SK-N-SH (cell line): ENCODE measurements around the gene HAT1. TPM values are rescaled to one million over a fixed set of nuclear protein-coding genes. Genes with fewer than 3 reads are reported as not detected.

Experiments
- CTCF ChIA-PET: fragments of 300-600, 350-600 bp; formaldehyde crosslinking; extraction: SDS; loops from one replicate; lab custom pipeline; 2021; lab: Yijun Ruan, JAX
- POLR2A ChIA-PET: fragments of 350-600 bp; sonication (Branson Sonifier 250); formaldehyde crosslinking; extraction: SDS; loops from one replicate; lab custom pipeline; 2020; ENCODE audit warnings: antibody characterized with exemption, inconsistent platforms; lab: Yijun Ruan, JAX
- DNase-seq: peaks from one replicate; pipeline ENCODE4 v3.0.0; 2012
- H2AFZ ChIP-seq: fragments of 200-600 bp; sonication (generic); 2 replicates; pipeline ENCODE4 v1.8.1; 2016; ENCODE audit warnings: antibody characterized with exemption, mild to moderate bottlenecking, low read depth
- H3F3A ChIP-seq: fragments of 200-600 bp; sonication (generic); replicated peaks from 2 replicates; pipeline ENCODE3; 2016; ENCODE audit warnings: antibody characterized with exemption, mild to moderate bottlenecking; ENCODE audit not compliant: insufficient read depth
- H3K27ac ChIP-seq, 2 experiments: fragments of 200-500 bp in 1 of 2; fragments of 200-600 bp in 1 of 2; sonication (Bioruptor generic) in 1 of 2; sonication (generic), shearing (Covaris generic) in 1 of 2; 2 replicates each; pipeline versions ENCODE4 v1.5.1 to v1.6.1; 2014 to 2016; ENCODE audit warnings: low read depth in 2 of 2, inconsistent platforms in 1 of 2, low read length in 1 of 2, mild to moderate bottlenecking in 1 of 2, mixed read lengths in 1 of 2
- H3K27me3 ChIP-seq: fragments of 200-600 bp; sonication (generic), shearing (Covaris generic); 2 replicates; pipeline ENCODE4 v1.6.1; 2016; ENCODE audit warnings: mixed run types; ENCODE audit not compliant: insufficient read depth
- H3K36me3 ChIP-seq, 2 experiments: fragments of 200-500 bp in 1 of 2; fragments of 200-600 bp in 1 of 2; sonication (Bioruptor generic) in 1 of 2; sonication (generic) in 1 of 2; replicated peaks in 1 of 2; 2 replicates each; pipeline versions ENCODE3 to v1.5.1; 2014 to 2016; ENCODE audit warnings: low read length in 1 of 2, mild to moderate bottlenecking in 1 of 2; ENCODE audit not compliant: insufficient read depth in 2 of 2, control insufficient read depth in 1 of 2
- H3K4me1 ChIP-seq, 2 experiments: fragments of 200-500 bp in 1 of 2; fragments of 200-600 bp in 1 of 2; sonication (Bioruptor generic) in 1 of 2; sonication (generic), shearing (Covaris generic) in 1 of 2; 2 replicates each; pipeline versions ENCODE4 v1.5.1 to v1.6.1; 2014 to 2016; ENCODE audit warnings: low read depth in 1 of 2, low read length in 1 of 2, mixed run types in 1 of 2; ENCODE audit not compliant: insufficient read depth in 2 of 2, control insufficient read depth in 1 of 2
- H3K4me2 ChIP-seq: fragments of 200-600 bp; sonication (generic), shearing (Covaris generic); 2 replicates; pipeline ENCODE4 v1.6.1; 2017; ENCODE audit warnings: mixed run types
- H3K4me3 ChIP-seq, 2 experiments: fragments of 200-500 bp in 1 of 2; fragments of 200-600 bp in 1 of 2; sonication (Bioruptor generic) in 1 of 2; sonication (generic), shearing (Covaris generic) in 1 of 2; 2 replicates each; pipeline versions ENCODE4 v1.5.1 to v1.8.1; 2014 to 2016; ENCODE audit warnings: low read depth in 2 of 2, inconsistent platforms in 1 of 2, low read length in 1 of 2, mild to moderate bottlenecking in 1 of 2, mixed read lengths in 1 of 2, moderate library complexity in 1 of 2
- H3K79me2 ChIP-seq: fragments of 200-600 bp; sonication (generic); 2 replicates; pipeline ENCODE4 v1.8.1; 2017; ENCODE audit warnings: mild to moderate bottlenecking; ENCODE audit not compliant: insufficient read depth
- H3K9ac ChIP-seq: fragments of 200-600 bp; sonication (generic); 2 replicates; pipeline ENCODE4 v1.6.1; 2017; ENCODE audit warnings: mixed run types
- H3K9me2 ChIP-seq: fragments of 200-600 bp; sonication (generic); 2 replicates; pipeline ENCODE4 v1.6.1; 2017; ENCODE audit warnings: mixed run types
- H3K9me3 ChIP-seq: fragments of 200-600 bp; sonication (generic); 2 replicates; pipeline ENCODE4 v1.6.1; 2017; ENCODE audit warnings: mixed run types, mild to moderate bottlenecking, moderate library complexity
- H4K20me1 ChIP-seq: fragments of 200-600 bp; sonication (generic); 2 replicates; pipeline ENCODE4 v1.6.1; 2017; ENCODE audit warnings: mild to moderate bottlenecking, mixed run types; ENCODE audit not compliant: insufficient read depth
- ELF1 ChIP-seq: IDR thresholded peaks from 2 replicates; pipeline ENCODE4 v1.4.0; 2012
- EP300 ChIP-seq, 2 experiments: IDR thresholded peaks; 2 replicates each; pipeline versions ENCODE4 v1.4.0 to v1.6.1; 2012; ENCODE audit warnings: borderline replicate concordance in 1 of 2, low read depth in 1 of 2, low read length in 1 of 2
- FOXM1 ChIP-seq: IDR thresholded peaks from 2 replicates; pipeline ENCODE4 v1.4.0; 2012; ENCODE audit warnings: low read depth, mild to moderate bottlenecking
- GABPA ChIP-seq: IDR thresholded peaks from 2 replicates; pipeline ENCODE4 v1.4.0; 2012; ENCODE audit warnings: low read depth, mild to moderate bottlenecking
- MEF2A ChIP-seq: IDR thresholded peaks from 2 replicates; pipeline ENCODE4 v1.4.0; 2012; ENCODE audit warnings: low read depth, borderline replicate concordance
- MXI1 ChIP-seq: IDR thresholded peaks from 2 replicates; pipeline ENCODE4 v1.6.1; 2012; ENCODE audit warnings: mild to moderate bottlenecking, low read depth, low read length, improper control_type of control experiment
- POLR2AphosphoS5 ChIP-seq: IDR thresholded peaks from 2 replicates; pipeline ENCODE4 v1.6.1; 2012; ENCODE audit warnings: low read depth, low read length
- RCOR1 ChIP-seq: fragments of 150-350 bp; IDR thresholded peaks from 2 replicates; pipeline ENCODE4 v1.6.1; 2017; ENCODE audit warnings: antibody characterized with exemption, low read length
- RXRA ChIP-seq: IDR thresholded peaks from 2 replicates; pipeline ENCODE4 v1.4.0; 2012; ENCODE audit warnings: low read depth, mild to moderate bottlenecking, borderline replicate concordance
- SIN3A ChIP-seq: IDR thresholded peaks from 2 replicates; pipeline ENCODE4 v1.6.1; 2012; ENCODE audit warnings: low read depth, mild to moderate bottlenecking, low read length, moderate library complexity, borderline replicate concordance
- TAF1 ChIP-seq: IDR thresholded peaks from 2 replicates; pipeline ENCODE4 v1.6.1; 2012; ENCODE audit warnings: low read depth, mild to moderate bottlenecking, low read length, moderate library complexity, borderline replicate concordance
- TCF12 ChIP-seq: IDR thresholded peaks from 2 replicates; pipeline ENCODE4 v1.4.0; 2012
- YY1 ChIP-seq: IDR thresholded peaks from 2 replicates; pipeline ENCODE4 v1.4.0; 2012; ENCODE audit warnings: low read depth, mild to moderate bottlenecking
- WGBS: methylation state at CpG from one replicate; pipeline ENCODE4 v1.1.6; 2017; ENCODE audit warnings: low lambda C conversion rate; 5-methylcytosine and 5-hydroxymethylcytosine counted together
- polyA plus RNA-seq, 3 experiments: library from polyadenylated mRNA; depleted of rRNA; stranded (reverse); fragments of >200 nt; gene quantifications; 2 replicates each; pipeline ENCODE4 v1.2.3, GENCODE V29; 2012
- TF ChIP-seq, protein P1 (sequence below): IDR thresholded peaks from 2 replicates; pipeline ENCODE4 v1.4.0; 2012; ENCODE audit warnings: low read depth, borderline replicate concordance
- TF ChIP-seq, protein P2 (sequence below): IDR thresholded peaks from 2 replicates; pipeline ENCODE4 v1.6.1; 2012; ENCODE audit warnings: mild to moderate bottlenecking, low read depth, low read length, moderate library complexity

Gene HAT1
- polyA plus RNA-seq, 1 of the 3 experiments (the other 2 are of a cell fraction), result 18.6 TPM

DNA sequence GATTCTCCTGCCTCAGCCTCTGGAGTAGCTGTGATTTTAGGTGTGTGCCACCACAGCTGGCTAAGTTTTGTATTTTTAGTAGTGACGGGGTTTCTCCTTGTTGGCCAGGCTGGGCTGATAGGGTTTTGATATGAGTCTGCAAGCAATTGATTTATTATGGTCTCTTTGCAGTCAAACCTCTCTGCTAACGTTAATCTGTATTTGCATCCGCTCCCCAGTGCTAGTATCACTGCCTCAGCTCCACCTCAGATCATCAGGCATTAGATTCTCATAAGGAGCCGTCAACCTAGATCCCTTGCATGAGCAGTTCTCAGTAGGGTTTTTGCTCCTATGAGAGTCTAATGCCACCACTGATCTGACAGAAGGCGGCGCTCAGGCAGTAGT lies 19.0 kb downstream of the HAT1 start:
- DNase-seq, result no peak
- Histone ChIP-seq H3K27ac (no peak overlapping the region), H3K4me2 (no peak overlapping the region), H3K36me3 (peaks cover 0 to 11% of the 10 kb centered on the region in 2 experiments), H3K9ac (no peak overlapping the region), H3F3A (peaks cover under 1% of the 10 kb centered on the region), H4K20me1 (no peaks in the 10 kb centered on the region), H3K4me1 (no peaks in the 10 kb centered on the region), H2AFZ (no peak overlapping the region), H3K9me2 (no peaks in the 10 kb centered on the region), H3K27me3 (no peaks in the 10 kb centered on the region), H3K9me3 (no peaks in the 10 kb centered on the region), H3K4me3 (no peak overlapping the region), H3K79me2 (peaks cover 84% of the 10 kb centered on the region)
- ChIA-PET CTCF (interaction anchor here (1.5 kb wide), 1 partner anchor 19 kb away, joined by 3 read pairs; the partner anchor contains the start of gene HAT1), POLR2A (no interaction called here)
- 100% methylated on average over 6 of the region's 6 CpGs for WGBS
- TF ChIP-seq TCF12 (no peak), TAF1 (no peak), YY1 (no peak), POLR2AphosphoS5 (no peak), MXI1 (no peak), ELF1 (no peak), EP300 (IDR thresholded peaks at IDR 0.05; ENCODE audit: borderline replicate concordance in 1 of 2, low read depth in 1 of 2, low read length in 1 of 2) (no peak), GABPA (no peak), RCOR1 (no peak)
- TF ChIP-seq, protein P1, sequence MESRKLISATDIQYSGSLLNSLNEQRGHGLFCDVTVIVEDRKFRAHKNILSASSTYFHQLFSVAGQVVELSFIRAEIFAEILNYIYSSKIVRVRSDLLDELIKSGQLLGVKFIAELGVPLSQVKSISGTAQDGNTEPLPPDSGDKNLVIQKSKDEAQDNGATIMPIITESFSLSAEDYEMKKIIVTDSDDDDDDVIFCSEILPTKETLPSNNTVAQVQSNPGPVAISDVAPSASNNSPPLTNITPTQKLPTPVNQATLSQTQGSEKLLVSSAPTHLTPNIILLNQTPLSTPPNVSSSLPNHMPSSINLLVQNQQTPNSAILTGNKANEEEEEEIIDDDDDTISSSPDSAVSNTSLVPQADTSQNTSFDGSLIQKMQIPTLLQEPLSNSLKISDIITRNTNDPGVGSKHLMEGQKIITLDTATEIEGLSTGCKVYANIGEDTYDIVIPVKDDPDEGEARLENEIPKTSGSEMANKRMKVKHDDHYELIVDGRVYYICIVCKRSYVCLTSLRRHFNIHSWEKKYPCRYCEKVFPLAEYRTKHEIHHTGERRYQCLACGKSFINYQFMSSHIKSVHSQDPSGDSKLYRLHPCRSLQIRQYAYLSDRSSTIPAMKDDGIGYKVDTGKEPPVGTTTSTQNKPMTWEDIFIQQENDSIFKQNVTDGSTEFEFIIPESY, result no peak

DNA sequence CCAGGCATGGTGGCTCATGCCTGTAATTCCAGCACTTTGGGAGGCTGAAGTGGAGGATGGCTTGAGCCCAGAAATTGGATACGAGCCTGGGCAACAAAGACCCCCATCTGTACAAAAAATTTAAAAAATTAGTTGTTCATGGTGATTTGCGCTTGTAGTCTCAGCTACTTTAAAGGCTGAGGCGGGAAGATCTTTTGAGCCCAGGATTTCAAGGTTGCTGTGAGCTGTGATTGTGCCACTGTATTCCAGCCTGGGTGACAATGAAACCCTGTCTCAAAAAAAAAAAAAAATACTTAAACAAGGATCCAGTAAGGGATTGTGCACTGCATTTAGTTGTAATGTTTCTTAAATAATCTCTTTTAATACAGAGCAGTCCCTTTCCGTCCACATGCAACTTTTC lies 21.6 kb downstream of the HAT1 start:
- Histone ChIP-seq H3F3A (peaks cover 4% of the 10 kb centered on the region), H2AFZ (no peak overlapping the region), H3K9ac (no peak overlapping the region), H3K27ac (no peak overlapping the region), H3K36me3 (peaks cover 0 to 3% of the 10 kb centered on the region in 2 experiments), H3K27me3 (no peaks in the 10 kb centered on the region), H3K4me3 (no peak overlapping the region), H3K4me2 (no peak overlapping the region), H4K20me1 (no peaks in the 10 kb centered on the region), H3K79me2 (peaks cover 73% of the 10 kb centered on the region), H3K4me1 (no peaks in the 10 kb centered on the region), H3K9me3 (no peaks in the 10 kb centered on the region), H3K9me2 (no peaks in the 10 kb centered on the region)
- TF ChIP-seq POLR2AphosphoS5 (no peak), MEF2A (no peak), SIN3A (no peak), RXRA (no peak), FOXM1 (no peak)
- TF ChIP-seq, protein P2, sequence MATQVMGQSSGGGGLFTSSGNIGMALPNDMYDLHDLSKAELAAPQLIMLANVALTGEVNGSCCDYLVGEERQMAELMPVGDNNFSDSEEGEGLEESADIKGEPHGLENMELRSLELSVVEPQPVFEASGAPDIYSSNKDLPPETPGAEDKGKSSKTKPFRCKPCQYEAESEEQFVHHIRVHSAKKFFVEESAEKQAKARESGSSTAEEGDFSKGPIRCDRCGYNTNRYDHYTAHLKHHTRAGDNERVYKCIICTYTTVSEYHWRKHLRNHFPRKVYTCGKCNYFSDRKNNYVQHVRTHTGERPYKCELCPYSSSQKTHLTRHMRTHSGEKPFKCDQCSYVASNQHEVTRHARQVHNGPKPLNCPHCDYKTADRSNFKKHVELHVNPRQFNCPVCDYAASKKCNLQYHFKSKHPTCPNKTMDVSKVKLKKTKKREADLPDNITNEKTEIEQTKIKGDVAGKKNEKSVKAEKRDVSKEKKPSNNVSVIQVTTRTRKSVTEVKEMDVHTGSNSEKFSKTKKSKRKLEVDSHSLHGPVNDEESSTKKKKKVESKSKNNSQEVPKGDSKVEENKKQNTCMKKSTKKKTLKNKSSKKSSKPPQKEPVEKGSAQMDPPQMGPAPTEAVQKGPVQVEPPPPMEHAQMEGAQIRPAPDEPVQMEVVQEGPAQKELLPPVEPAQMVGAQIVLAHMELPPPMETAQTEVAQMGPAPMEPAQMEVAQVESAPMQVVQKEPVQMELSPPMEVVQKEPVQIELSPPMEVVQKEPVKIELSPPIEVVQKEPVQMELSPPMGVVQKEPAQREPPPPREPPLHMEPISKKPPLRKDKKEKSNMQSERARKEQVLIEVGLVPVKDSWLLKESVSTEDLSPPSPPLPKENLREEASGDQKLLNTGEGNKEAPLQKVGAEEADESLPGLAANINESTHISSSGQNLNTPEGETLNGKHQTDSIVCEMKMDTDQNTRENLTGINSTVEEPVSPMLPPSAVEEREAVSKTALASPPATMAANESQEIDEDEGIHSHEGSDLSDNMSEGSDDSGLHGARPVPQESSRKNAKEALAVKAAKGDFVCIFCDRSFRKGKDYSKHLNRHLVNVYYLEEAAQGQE, result no peak
- 96% methylated on average over 4 of the region's 4 CpGs for WGBS
- no peak for DNase-seq
- ChIA-PET CTCF (no interaction called here), POLR2A (no interaction called here)
